GM12878 (cell line): ENCODE results near the gene EPHA7. TPM values are rescaled to one million over a fixed set of nuclear protein-coding genes. Genes with fewer than 3 reads are reported as not detected.

Source experiments
- ATAC-seq: fragments of 200-7000 bp; cut with Tn5 transposase; 3 replicates; pipeline ENCODE4 v1.9.1; 2020; ENCODE audit warnings: mild to moderate bottlenecking, moderate library complexity
- BruUV-seq: library from RNA; stranded (reverse); fragments of 400-500 nt; replicated peaks from 2 replicates; lab custom pipeline; 2021; lab: Mats Ljungman, UMichigan
- CTCF ChIA-PET: fragments of 300-600 bp; sonication (Branson Sonifier 250); formaldehyde crosslinking; extraction: SDS; loops from one replicate; lab custom pipeline; 2021; ENCODE audit warnings: inconsistent platforms; lab: Yijun Ruan, JAX
- POLR2A ChIA-PET: fragments of 350-600 bp; formaldehyde crosslinking; extraction: SDS; loops from one replicate; lab custom pipeline; 2021; ENCODE audit warnings: inconsistent platforms; lab: Charles Lee
- RAD21 ChIA-PET: fragments of 300-600 bp; sonication (Branson Sonifier 250); formaldehyde crosslinking; loops from one replicate; lab custom pipeline; 2023; ENCODE audit warnings: antibody characterized with exemption; ENCODE audit not compliant: unreplicated experiment; lab: Charles Lee
- SMC1A ChIA-PET: fragments of 300-600 bp; sonication (Branson Sonifier 250); formaldehyde crosslinking; loops from one replicate; lab custom pipeline; 2023; ENCODE audit not compliant: unreplicated experiment, uncharacterized antibody; lab: Charles Lee
- DNase-seq: peaks from one replicate; pipeline ENCODE4 v3.0.0-alpha.2; 2011; ENCODE audit warnings: low read depth, low spot score
- FAIRE-seq: peaks from 3 replicates; lab custom pipeline; 2011; peaks lifted over from hg19 to GRCh38; lab: Jason Lieb, UNC
- H2AFZ ChIP-seq: 2 replicates; pipeline ENCODE4 v1.6.0; 2011; ENCODE audit warnings: low read depth, low read length, control low read depth; ENCODE audit not compliant: control insufficient read depth
- H3K27ac ChIP-seq: 2 replicates; pipeline ENCODE4 v1.5.1; 2011; ENCODE audit warnings: control low read depth; ENCODE audit not compliant: control insufficient read depth, insufficient read depth
- H3K27me3 ChIP-seq, 2 experiments: replicated peaks in 1 of 2; 2 replicates each; pipeline versions ENCODE4 v1.6.0 to v1.6.1; 2011; ENCODE audit warnings: low read length in 1 of 2; ENCODE audit not compliant: control insufficient read depth in 2 of 2, insufficient read depth in 2 of 2
- H3K36me3 ChIP-seq, 2 experiments: 2 replicates each; pipeline ENCODE4 v1.5.1; 2011; ENCODE audit warnings: low read length in 1 of 2; ENCODE audit not compliant: control insufficient read depth in 2 of 2, insufficient read depth in 2 of 2
- H3K4me1 ChIP-seq: 2 replicates; pipeline ENCODE4 v1.6.1; 2011; ENCODE audit warnings: mild to moderate bottlenecking, low read length, moderate library complexity, mixed read lengths; ENCODE audit not compliant: control insufficient read depth, insufficient read depth
- H3K4me2 ChIP-seq: 2 replicates; pipeline ENCODE4 v1.6.0; 2011; ENCODE audit warnings: control low read depth; ENCODE audit not compliant: control insufficient read depth, insufficient read depth
- H3K4me3 ChIP-seq: fragments of 200-600 bp; sonication (generic); 2 replicates; pipeline ENCODE4 v1.5.1; 2016
- H3K79me2 ChIP-seq: 2 replicates; pipeline ENCODE4 v1.6.0; 2011; ENCODE audit warnings: low read length; ENCODE audit not compliant: control insufficient read depth, insufficient read depth
- H3K9ac ChIP-seq: 2 replicates; pipeline ENCODE4 v1.8.0; 2011; ENCODE audit warnings: low read length, control low read depth, mixed read lengths; ENCODE audit not compliant: control insufficient read depth, insufficient read depth
- H3K9me3 ChIP-seq: replicated peaks from 3 replicates; pipeline ENCODE4 v1.5.1; 2011; ENCODE audit warnings: mild to moderate bottlenecking, low read length; ENCODE audit not compliant: control insufficient read depth, insufficient read depth
- H4K20me1 ChIP-seq: 2 replicates; pipeline ENCODE4 v1.6.0; 2011; ENCODE audit not compliant: control insufficient read depth, insufficient read depth
- ATF2 ChIP-seq: IDR thresholded peaks from 2 replicates; pipeline ENCODE4 v1.6.1; 2012; ENCODE audit warnings: low read length, inconsistent platforms
- BCL11A ChIP-seq: IDR thresholded peaks from 2 replicates; pipeline ENCODE4 v1.6.1; 2011; ENCODE audit warnings: low read depth, low read length
- BCL3 ChIP-seq: IDR thresholded peaks from 2 replicates; pipeline ENCODE4 v1.6.1; 2011; ENCODE audit warnings: borderline replicate concordance, low read depth, mild to moderate bottlenecking, moderate library complexity, low read length; ENCODE audit not compliant: insufficient read depth, poor library complexity, severe bottlenecking
- E2F4 ChIP-seq: IDR thresholded peaks from 2 replicates; pipeline ENCODE4 v1.6.1; 2012; ENCODE audit warnings: low read depth, low read length, improper control_type of control experiment
- ELK1 ChIP-seq: IDR thresholded peaks from 2 replicates; pipeline ENCODE4 v1.6.1; 2012; ENCODE audit warnings: low read depth, low read length, improper control_type of control experiment
- ETV6 ChIP-seq, 2 experiments: fragments of 450-650 bp in 1 of 2; IDR thresholded peaks in 1 of 2; conservative IDR thresholded peaks in 1 of 2; 2 replicates each; pipeline ENCODE4 v1.6.1; 2014; ENCODE audit warnings: antibody characterized with exemption in 1 of 2, borderline replicate concordance in 1 of 2, low read depth in 1 of 2, mild to moderate bottlenecking in 1 of 2, moderate library complexity in 1 of 2
- EZH2 ChIP-seq: IDR thresholded peaks from 2 replicates; pipeline ENCODE4 v1.6.1; 2012; ENCODE audit warnings: low read depth, mild to moderate bottlenecking, control low read depth, inconsistent platforms, low read length, borderline replicate concordance; ENCODE audit not compliant: control insufficient read depth
- MEF2A ChIP-seq: IDR thresholded peaks from 2 replicates; pipeline ENCODE4 v1.6.1; 2011; ENCODE audit warnings: low read depth, mild to moderate bottlenecking, low read length, moderate library complexity; ENCODE audit not compliant: insufficient read depth
- MYC ChIP-seq: IDR thresholded peaks from 2 replicates; pipeline ENCODE4 v1.6.1; 2011; ENCODE audit warnings: mild to moderate bottlenecking, low read length, moderate library complexity, inconsistent platforms; ENCODE audit not compliant: insufficient read depth, insufficient replicate concordance, insufficient read length, severe bottlenecking
- NKRF ChIP-seq: fragments of 450-650 bp; conservative IDR thresholded peaks from 2 replicates; pipeline ENCODE4 v1.6.1; 2017; ENCODE audit warnings: mild to moderate bottlenecking, moderate library complexity
- NR2F1 ChIP-seq: fragments of 450-650 bp; conservative IDR thresholded peaks from 2 replicates; pipeline ENCODE4 v1.6.1; 2017; ENCODE audit warnings: mild to moderate bottlenecking
- STAT1 ChIP-seq: fragments of 450-650 bp; conservative IDR thresholded peaks from 2 replicates; pipeline ENCODE4 v1.6.1; 2014; ENCODE audit warnings: antibody characterized with exemption, mild to moderate bottlenecking
- ZNF24 ChIP-seq: fragments of 450-650 bp; IDR thresholded peaks from 2 replicates; pipeline ENCODE4 v1.6.1; 2017; ENCODE audit warnings: antibody characterized with exemption, mild to moderate bottlenecking
- ZSCAN29 ChIP-seq: fragments of 450-650 bp; IDR thresholded peaks from 2 replicates; pipeline ENCODE4 v1.6.1; 2017; ENCODE audit warnings: mild to moderate bottlenecking, moderate library complexity
- WGBS: methylation state at CpG from one replicate; pipeline ENCODE4 v1.1.6; 2016; ENCODE audit warnings: low lambda C conversion rate; ENCODE audit not compliant: insufficient replicate concordance, insufficient coverage; ENCODE audit errors: missing lambda C conversion rate; 5-methylcytosine and 5-hydroxymethylcytosine counted together
- in situ Hi-C: fragments of 300-500 bp; cut with MboI; formaldehyde crosslinking; loops from 9 replicates; pipeline ENCODE4 v1.14.3; 2018; ENCODE audit warnings: mixed read lengths
- intact Hi-C: fragments of 100-400 bp; cut with micrococcal nuclease; formaldehyde crosslinking; loops from one replicate; pipeline ENCODE4 v1.14.2; 2022; ENCODE audit not compliant: unreplicated experiment
- polyA plus RNA-seq, 11 experiments: library from polyadenylated mRNA; depleted of rRNA in 4 of 11; unstranded in 6 of 11; stranded (reverse) in 5 of 11; fragments of >200 nt; fragmentation: Nextera tagmentation in 4 of 11; fragmentation: Illumina TruSeq in 1 of 11; extraction: Ambion mirVana in 4 of 11; extraction: Trizol in 1 of 11; gene quantifications; 1 replicate in 1 of 11; 2 replicates in 10 of 11; pipeline versions ENCODE4 v1.2.1 to v1.2.3, GENCODE V29; 2011 to 2016; ENCODE audit warnings: inconsistent platforms in 2 of 11, missing spikeins in 2 of 11, low read depth in 1 of 11
- total RNA-seq, 4 experiments: library from RNA; depleted of rRNA in 3 of 4; stranded (reverse); fragments of >200 nt in 3 of 4; fragmentation: Illumina TruSeq in 1 of 4; extraction: Trizol in 1 of 4; gene quantifications; 2 replicates each; pipeline versions ENCODE4 v1.2.1 to v1.2.3, GENCODE V29; 2013 to 2021

The EPHA7 gene
- total and polyA plus RNA-seq, 10 of the 15 experiments (the other 5 are each of a cell fraction or from before 2014, with no cell fraction given) = not detected

GRCh38 chr6:93468291-93468690, 48.9 kb upstream of the EPHA7 start:
- in situ Hi-C loops = no loop called here
- ATAC-seq (no peak), DNase-seq (no peak), FAIRE-seq (no peak)
- no TSS peak for BruUV-seq
- Histone ChIP-seq H3K9ac (no peak overlapping the region), H3K4me1 (no peaks in the 10 kb centered on the region), H3K27me3 (no peaks in the 10 kb centered on the region), H3K4me3 (no peak overlapping the region), H3K79me2 (no peaks in the 10 kb centered on the region), H4K20me1 (no peaks in the 10 kb centered on the region), H3K36me3 (no peaks in the 10 kb centered on the region), H3K27ac (no peak overlapping the region), H3K4me2 (no peak overlapping the region), H3K9me3 (no peaks in the 10 kb centered on the region), H2AFZ (no peak overlapping the region)
- SMC1A ChIA-PET = interaction anchor here (0.7 kb wide), 1 partner anchor 118 kb away, joined by 3 read pairs; no protein-coding TSS in a partner anchor
- POLR2A ChIA-PET = no interaction called here
- CTCF ChIA-PET = interaction anchor here (1.5 kb wide), 1 partner anchor 44 kb away, joined by 3 read pairs; no protein-coding TSS in a partner anchor
- intact Hi-C loops = no loop called here
- 0% methylated on average over 4 of the region's 4 CpGs for WGBS
- RAD21 ChIA-PET = no interaction called here
- no peak for TF ChIP-seq EZH2
- TF ChIP-seq ATF2 = no peak
- TF ChIP-seq BCL11A = no peak
- no peak for TF ChIP-seq NKRF
- TF ChIP-seq BCL3 = no peak
- no peak for TF ChIP-seq STAT1
- TF ChIP-seq ELK1 = no peak
- no peak for TF ChIP-seq ZNF24
- TF ChIP-seq NR2F1 = no peak
- no peak for TF ChIP-seq ETV6 (conservative IDR thresholded peaks at IDR 0.05 in 1 of 2, IDR thresholded peaks at IDR 0.05 in 1 of 2; ENCODE audit: borderline replicate concordance in 1 of 2, low read depth in 1 of 2)
- TF ChIP-seq MEF2A = no peak
- no peak for TF ChIP-seq E2F4
- no peak for TF ChIP-seq MYC
- TF ChIP-seq ZSCAN29 = no peak
